Stimulated activated CD4-positive, alpha-beta T cell treated with anti-CD3 and anti-CD28 coated beads, Interleukin-4, amount 100 ng/mL, for 48 hours (primary cell): ENCODE data around the gene CARD10.

Experiments used
- DNase-seq, 2 donors: peaks; one replicate each; pipeline ENCODE4 v3.0.0-alpha.2; 2020; ENCODE audit warnings: low read depth in 2 of 2

CARD10 gene

DNA sequence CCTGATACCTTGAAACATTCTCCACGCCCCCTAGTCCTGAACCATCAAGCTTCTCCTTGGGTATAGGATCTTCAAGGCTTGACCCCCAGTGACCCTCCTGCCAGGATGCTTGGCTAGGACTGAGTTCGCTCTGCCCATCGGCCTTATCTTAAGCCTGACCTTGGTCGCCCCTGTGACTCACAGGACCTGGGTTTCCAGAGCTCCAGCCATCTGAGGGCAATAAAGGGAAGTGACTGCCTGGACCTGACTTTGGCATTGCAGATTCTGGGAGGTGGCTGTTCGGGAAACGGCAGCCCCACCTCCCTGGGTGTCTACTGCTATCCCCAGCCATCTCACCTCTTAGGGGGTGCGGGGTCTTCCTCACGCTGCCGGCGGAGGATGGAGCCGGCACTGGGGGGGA lies 15.4 kb downstream of the CARD10 start:
- DNase-seq: no peak

DNA sequence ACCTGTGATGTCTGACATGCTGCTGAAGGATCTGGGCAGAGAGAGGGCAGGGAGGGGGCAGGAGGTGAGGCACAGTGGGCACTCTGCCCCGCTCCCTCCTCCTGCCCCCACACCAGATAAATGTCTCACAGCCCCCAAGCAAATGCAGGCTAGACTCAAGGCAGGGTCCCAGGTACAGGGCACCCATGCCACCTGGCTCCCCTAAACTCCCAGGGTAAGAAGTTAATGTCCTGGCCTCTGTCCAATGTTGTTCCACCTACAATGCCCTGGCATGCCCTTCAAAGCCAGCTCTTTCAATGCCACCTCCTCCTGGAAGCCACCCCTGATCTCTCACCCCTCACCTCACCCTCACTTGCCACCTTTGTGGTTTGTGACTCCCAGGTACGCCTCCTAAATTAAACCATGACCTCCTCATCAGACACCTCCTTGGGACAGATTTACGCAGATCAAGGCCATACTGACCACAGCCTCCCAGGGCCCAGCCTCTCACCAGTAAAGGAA lies 16.0 kb downstream of the CARD10 start:
- DNase-seq: no peak

DNA sequence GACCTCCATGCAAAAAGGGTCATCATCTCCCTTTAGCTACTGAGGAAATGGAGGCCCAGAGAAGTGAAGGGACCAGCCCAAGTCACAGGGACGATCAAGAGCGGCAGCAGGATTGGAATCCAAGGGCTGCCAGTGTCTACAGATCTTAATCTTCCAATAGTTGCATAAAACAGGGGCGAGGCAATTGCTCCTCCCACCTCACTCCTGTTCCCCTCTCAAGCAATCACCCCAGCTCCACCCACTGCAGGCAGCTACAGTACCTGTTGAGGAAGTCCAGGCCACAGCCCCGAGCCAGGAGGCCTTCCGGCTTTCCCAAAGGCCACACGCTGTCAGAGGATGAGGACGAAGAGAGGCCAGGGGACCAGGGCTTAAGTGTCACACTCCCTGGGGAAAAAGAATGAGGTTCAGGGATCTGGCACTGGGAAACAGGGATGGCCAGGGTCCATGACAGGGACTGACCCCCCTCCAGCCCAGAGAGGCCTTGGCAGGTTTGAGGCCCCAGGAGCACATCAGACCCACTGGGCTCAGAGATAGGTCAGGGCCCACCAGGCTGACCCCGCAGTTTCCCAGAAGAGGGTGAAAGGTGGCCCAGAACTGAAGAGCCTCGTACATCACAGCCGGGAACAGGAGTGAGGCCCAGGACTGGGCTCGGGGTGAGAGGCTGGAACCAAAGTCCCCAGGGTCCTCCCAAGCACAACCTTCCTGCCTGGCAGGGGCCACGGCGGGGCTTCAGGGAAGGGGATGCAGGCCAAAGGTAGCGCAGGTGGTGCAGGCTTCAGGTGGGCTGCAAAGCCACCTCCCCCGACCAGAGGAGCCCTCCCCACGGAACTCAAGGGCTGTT lies 16.7 kb downstream of the CARD10 start:
- no peak for DNase-seq

DNA sequence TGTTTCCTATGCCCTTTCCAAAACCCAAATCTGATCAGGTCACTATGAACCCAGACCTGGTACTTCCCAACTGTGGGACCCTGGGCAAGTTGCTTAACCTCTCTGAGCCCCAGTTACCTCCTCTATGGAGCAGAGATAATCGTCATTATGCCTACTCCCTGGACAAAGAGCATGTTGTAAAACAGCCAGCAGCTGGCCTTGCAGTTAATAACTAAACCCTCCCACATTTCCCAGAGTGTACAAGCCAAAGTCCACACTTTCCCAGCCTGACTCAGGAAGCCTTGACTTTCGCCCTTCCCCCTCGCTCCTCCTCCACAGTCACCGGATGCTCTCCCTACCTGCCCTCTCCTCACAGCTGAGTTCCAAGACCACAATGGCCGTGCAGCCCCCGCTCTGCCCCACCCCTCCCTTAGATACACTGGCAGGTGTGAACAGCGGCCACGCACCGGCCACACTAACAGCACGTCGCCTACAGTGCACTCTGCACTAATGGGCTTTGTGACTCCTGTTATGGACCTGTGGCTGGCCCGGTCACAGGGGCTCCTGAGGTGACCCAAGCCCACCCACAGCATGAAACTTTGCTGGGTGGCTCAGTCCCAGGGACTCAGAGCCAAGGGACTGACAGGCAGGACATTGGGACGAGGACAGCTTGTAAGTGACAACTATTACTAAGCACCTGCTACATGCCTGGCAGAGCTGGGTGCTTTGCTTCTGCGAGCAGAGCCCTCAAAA lies 17.4 kb downstream of the CARD10 start:
- DNase-seq: no peak

DNA sequence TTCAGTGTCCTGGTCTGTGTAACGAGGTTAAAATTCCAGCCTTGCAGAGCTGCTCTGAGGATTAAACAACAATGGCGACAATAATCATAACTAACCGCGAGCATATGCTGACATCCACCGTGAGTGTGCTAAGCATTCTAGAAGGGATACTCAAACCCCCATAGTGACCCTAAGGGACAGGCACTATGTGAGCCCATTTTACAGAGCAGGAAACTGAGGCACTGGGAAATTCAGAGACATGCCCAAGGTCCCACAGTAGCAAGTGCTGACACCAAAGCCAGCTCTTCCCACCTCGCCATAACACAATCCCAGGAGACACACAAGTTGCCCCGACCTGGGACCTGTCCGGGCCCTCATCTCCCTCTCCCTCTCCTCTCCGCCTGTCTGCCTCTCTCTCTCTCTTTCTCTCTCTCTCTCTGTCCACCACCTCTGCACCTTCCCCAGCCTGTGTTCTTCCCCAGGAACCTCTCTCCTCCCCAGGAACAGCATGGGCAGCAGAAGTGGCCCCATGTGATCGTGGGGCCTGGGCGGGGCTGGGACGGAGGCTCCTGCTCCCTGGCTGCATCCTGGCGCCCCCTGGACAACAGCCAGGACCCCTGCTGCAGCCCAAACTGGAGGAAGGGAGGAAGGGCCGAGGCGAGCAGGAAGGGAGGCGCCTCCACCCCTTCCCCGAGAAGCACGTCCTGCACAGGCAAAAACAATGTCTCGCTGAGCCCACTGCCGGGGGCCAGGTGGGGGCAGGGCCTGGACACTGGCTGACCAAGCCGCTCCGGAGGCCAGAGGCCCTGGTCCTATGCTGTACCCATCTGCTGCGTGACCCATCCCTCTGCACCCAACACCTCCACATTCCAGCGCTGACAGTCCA lies 18.2 kb downstream of the CARD10 start:
- no peak for DNase-seq

DNA sequence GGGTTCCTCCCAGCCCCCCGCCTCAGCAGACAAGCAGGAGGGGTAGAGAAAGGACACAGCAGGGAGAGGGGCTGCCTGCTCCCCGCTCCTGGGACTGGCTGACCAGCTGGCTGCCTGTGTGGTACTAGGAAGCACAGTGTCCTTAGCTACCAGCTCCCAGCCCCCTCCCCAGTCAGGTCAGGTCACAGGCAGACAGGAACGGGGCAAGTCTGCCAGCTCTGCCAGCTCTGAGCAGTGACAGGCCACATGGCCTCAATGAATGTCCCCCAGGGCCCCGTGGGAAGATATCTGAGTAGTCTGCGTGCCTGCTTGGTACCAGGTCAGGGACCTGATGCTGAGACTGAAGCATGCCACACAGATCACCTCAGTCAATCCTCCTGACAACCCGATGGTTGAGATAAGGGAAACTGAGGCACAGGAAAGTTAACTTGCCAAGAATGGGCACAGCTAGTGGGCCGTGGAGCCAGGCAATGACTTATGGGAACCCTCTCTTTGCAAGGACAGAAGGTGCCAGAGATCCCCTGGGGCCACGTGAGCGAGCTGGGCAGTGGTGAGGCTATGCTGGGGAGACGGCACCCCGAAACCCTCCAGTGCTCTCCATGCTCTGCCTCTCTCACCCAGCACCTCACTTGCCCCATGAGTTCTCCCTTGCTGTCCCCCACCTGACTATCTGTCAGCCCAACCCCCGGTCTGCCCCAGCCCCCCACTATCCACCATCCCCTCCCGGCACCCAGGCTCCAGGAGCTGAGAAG lies 19.2 kb downstream of the CARD10 start:
- DNase-seq: no peak

DNA sequence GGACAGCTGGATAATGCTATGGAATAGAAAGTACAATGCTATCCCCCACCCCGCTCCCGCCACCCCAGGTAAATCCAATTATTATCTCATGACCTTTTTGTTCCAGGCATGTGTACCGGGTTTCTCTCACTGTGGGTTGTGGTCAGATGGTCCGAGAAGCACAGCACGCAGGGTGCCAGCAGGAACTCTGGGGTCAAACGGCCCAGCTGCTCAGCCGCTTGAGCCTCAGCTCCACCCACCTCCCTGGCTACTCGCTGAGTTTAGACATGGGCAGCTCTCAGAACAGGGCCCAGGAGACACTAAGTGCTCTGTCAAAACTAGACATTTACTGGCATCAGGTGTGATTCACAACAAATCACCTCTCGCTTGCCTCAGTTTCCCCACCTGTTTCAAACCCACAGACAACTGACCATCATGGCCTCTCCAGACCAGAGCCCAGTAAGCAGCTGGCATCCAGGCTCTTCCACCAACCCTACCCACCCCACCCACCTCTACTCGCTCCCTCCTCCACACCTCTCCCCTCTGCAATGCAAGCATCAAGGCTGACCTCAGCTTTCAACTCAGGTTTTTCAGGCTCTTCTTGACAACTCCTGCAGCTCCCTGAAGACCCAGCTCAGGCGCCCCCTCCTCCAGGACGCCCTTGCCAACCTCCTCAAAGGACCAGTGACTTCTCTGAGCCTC lies 20.0 kb downstream of the CARD10 start:
- DNase-seq: no peak

DNA sequence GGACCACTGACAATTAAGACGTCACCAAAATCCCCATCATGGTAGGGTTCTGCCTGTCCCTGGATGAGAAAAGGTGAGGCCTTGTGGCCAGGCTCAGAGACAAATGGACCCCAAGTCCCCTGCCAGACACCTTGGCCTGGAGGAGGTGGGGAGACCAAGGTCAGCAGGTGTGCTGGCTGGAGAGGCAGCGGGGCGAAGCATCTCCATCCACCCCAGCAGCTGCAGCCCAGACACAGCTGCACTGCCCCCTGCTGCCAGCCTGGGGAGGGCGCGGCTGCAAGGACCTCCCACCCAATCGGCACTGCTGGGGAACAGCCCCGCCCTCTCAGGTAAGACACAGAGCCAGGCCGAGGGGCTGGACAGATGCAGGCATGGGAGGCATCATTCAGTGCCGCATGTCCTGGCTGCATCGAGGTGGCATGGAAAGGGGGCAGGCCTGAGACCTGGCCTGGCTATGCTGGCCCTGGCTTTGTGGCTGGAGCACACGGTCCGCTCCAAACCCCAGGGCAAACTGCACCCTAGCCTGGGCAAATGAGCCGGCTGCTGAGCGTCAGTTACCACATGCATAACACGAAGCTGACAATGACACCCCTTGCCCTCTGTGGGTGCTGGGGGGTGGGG lies 20.8 kb downstream of the CARD10 start:
- peak; percentile 55 to 60 for DNase-seq

DNA sequence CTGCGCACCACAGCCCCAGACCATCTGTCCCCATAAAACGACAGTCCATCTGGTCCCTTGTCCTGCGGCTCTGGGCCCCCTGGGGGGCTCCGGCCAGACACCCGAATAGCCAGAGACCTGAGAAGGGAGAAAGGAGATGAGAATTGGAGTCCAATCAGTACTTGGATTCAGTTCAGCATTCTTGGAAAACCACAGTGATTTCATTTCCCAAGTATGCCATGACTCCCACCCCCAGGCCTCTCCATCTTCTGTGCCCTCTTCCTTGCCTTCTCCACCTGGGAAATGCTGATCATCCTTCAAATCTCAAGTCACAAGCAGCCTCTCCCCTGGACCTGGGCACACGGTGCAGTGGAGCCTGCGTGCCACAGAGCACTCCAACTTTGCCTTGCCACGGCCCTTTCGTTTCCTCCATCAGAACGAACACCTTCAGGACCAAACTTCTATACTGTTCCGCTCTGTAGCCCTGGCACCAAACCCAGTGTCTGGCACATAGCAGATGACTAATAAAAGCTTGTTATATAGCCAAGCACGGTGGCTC lies 22.1 kb downstream of the CARD10 start:
- DNase-seq: no peak

DNA sequence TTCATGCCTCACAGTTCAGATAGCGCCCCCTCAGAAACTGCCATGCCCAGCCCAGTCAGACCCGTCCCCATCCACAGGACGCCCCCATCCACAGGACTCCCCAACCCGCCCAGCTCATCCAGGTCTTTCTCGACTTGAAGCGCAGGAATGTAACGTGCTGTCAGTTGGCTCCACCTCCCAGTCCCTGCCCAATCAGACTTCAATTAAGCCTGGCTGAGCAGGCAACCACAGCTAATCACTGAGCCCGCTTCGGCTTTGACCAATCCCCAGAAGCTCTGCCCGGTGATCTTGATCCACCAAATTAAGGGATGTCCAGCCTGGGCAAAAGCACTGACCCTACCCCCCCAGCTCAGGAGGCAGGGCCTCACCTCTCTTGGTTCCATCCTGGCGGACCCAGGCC lies 22.6 kb downstream of the CARD10 start:
- DNase-seq: no peak

DNA sequence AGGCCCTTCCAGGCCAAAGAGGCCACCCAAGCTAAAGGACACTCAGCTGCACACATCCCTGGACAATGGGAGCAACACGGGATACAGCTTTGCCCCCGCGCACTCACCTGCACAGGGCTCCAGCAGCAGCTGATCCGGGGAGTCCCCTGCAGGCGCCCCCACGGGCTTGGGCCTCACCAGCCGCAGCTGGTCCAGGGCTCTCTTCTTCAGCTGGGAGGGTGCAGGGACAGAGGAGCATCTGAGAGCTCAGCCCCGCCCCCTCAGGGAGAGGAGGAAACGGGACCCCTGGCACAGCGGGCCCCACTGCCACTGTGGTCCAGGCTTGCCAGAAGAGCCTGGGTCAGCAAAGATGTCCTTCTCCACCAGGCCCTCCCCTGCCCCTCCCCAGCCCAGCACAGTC lies 25.2 kb downstream of the CARD10 start:
- DNase-seq: no peak

DNA sequence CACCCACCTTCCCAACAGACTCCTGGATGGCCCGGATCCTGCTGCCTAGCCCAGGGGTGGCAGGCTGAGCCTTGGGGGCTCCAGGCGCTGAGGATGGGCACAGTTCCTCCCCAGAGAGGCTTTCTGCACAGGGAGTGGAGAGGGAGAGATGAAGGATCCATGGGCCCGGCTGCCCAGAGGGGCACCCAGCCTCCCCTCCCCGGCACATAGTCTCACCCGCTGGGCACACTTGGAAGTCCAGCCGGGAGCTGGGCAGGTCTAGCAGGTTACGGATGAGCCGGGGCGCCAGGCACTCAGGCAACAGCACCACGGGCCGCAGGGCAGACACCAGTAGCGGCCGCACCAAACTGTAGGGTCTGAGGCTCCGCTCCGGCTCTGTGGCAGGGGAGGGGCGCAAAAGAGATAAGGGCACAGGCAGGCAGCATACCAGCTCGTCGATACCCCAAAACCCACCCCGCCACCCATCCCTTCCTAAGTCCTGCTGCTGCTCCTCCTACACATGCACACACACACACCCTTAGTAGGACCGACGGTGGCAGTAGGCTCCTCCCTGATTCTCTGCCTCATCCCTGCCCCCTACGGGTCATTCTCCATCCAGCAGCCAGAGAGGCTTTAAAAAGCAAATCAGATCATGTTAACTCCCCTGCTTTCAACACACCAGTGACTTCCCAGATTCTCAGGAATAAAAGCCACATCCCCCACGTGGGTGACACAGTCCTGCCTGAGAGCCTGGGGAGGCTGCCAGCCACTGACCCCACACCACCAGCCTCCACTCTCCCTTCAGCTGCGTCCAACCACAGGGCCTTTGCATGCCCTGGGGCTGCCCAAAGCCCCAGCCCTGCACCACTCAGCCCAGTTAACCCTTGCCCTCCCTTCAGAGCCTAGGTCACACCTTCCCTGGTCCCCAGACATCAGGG lies 26.5 kb downstream of the CARD10 start:
- peak; percentile 32 to 40 for DNase-seq

DNA sequence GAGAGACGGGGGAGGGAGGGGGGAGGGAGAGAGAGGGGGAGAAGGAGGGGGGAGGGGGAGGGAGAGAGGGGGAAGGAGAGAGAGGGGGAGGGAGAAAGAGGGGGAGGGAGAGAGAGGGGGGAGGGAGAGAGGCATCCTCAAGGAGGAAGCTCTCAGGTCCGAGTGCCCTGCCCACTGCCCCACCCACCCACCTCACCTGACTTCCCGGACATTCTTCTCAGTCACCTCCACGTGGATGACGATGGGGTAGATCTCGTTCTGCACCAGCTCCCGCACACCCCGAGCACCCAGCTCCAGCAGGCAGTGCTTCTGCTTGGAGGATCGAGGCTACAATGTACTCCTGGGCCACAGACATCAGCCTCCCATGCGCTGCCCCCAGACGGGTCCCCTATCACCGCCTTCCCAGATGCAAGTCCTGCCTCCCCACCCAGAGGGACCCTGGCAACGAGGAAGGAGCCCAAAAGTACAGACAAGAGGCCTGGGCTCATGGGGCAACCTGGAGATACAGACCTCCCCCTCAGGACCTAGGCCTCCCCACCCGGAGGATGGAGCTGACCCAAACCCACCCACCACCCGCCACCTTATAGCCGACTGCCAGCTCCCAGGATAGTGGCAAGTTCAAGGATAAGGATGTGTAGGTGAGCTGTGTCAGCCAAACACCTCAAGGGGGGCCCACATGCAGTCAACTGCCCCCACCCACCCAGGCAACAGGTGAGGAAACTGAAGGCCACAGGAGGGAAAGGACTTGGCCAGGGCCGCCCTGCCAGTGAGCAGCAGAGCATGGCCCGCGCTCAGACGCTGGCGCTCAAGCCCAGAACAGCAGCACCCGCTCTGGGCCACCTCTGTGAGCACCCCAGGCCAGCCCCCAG lies 27.4 kb downstream of the CARD10 start:
- DNase-seq: no peak

DNA sequence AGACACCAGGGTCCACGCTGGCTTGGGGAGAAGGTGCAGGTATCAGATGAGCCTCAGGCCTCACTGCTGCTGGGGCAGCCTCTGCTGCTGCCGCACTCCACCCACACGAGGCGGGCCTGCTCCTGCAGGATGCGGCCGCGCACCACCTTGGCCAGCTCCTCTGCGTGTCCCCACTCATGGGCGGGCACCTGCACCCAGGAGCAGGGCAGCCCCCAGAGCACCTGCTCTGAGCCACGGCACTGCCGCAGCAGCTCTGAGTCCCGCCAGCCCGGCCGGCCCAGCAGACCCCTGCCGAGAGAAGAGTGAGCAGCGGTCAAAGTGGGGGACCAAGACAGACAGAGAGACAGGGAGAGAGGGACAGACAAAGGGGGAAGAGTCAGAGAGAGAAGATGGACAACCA lies 28.1 kb downstream of the CARD10 start:
- no peak for DNase-seq

DNA sequence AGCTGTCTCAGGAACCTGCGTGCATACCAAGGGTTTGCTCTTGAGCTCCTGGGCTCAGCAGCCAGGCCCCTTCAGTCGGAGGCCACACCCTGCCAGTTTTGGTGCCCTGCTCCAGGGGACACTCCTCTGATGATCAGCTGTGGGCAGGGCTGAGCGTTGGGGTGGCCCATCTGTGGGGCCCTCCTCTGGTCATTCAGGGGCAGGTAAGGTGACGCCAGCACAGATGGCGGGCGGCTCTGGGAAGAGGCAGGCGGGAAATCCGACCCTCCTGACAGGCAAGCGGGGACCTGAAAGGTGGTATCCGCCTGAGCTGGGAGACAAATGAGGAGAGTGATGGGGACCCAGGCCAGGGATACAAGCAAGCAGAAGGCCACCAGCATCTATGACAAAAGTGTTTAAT lies 29.2 kb downstream of the CARD10 start:
- no peak for DNase-seq

DNA sequence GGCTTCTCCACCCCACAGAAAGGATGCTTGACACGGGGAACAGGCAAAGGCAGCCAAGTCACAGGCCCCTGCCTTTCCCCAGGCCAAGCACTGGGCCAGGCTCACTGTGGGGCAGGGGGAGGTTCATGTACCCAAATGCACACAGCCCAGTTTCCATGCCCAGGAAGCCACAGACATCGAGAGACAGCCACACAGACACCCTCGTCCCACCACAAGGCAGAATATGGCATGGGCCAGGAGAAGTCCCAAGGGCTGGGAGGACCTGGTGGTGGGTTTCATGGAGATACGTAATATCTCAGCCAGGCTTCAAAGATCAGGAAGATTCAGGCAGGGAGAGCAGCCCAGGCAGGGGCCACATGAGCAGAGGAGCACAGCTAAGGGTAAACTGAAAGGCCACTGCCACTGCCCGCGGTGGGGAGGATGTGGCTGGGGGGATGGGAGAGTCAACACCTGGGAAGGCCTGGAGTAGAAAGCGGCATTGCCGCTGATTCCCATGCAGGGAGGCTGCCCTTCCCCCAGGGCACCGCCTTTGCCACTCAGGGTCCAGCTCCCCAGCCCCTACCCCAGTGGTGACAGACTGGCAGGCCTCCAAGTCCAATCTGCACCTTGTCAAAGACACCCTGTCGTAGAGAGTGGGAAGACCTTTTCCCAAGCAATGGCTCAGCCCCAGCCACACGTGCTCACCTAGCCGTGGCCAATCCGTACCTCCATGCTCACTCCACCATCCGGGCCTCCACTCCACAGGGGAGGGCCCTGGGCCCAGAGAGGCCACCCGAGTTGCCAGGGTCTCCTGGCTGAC lies 30.7 kb downstream of the CARD10 start:
- DNase-seq: no peak

DNA sequence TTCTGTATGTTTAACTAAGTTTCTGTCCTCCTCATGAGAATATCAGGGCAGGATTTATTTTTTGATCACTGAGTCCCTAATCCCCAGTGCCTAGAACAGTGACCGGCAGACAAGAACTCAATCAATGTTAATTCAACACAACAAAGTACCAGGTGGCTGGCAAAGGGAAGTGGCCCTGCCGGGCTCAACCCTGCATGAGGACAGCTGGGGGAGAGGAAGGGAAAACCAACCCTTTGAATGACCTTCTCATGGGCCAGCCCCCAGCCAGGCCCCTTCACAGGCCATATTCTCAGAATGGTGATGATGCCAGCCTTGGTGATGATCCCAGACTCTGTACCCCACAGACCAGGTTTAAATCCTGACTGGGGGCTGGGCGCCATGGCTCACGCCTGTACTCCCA lies 31.6 kb downstream of the CARD10 start:
- no peak for DNase-seq
